ENCODE results near the gene SLC52A1.

DNA sequence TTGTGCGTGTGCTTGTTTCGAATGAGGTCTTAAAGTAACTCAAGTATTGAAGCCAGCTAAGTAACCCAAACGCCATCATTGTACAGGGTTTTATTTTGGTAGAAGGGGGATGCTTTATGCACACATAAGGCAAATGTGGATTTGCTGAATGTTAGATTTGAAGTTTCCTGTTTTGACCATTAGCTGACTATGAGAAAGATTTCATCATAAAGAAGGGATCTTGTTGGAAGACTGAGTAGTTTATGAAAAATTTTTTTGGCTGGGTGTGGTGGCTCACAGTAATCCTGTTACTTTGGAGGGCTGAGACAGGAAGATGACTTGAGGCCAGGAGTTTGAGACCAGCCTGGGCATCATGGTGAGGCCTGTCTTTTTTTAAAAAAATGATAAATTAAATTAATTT, 33.0 kb upstream of the SLC52A1 start:
- TF ChIP-seq, protein P1, sequence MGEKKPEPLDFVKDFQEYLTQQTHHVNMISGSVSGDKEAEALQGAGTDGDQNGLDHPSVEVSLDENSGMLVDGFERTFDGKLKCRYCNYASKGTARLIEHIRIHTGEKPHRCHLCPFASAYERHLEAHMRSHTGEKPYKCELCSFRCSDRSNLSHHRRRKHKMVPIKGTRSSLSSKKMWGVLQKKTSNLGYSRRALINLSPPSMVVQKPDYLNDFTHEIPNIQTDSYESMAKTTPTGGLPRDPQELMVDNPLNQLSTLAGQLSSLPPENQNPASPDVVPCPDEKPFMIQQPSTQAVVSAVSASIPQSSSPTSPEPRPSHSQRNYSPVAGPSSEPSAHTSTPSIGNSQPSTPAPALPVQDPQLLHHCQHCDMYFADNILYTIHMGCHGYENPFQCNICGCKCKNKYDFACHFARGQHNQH (CRISPR knock-in tag; IDR thresholded peaks at IDR 0.05) = no peak
- no peak for TF ChIP-seq CREBL2 (CRISPR knock-in tag; IDR thresholded peaks at IDR 0.05; ENCODE audit: borderline replicate concordance)
- no peak for TF ChIP-seq BRCA1 (CRISPR knock-in tag; IDR thresholded peaks at IDR 0.05)
- TF ChIP-seq IRF2 (CRISPR knock-in tag; IDR thresholded peaks at IDR 0.05) = no peak
- TF ChIP-seq CSRNP1 (CRISPR knock-in tag; IDR thresholded peaks at IDR 0.05) = no peak
- TF ChIP-seq MXI1 (IDR thresholded peaks at IDR 0.05; ENCODE audit: borderline replicate concordance, low read depth, low read length) = no peak
- TF ChIP-seq, protein P2, sequence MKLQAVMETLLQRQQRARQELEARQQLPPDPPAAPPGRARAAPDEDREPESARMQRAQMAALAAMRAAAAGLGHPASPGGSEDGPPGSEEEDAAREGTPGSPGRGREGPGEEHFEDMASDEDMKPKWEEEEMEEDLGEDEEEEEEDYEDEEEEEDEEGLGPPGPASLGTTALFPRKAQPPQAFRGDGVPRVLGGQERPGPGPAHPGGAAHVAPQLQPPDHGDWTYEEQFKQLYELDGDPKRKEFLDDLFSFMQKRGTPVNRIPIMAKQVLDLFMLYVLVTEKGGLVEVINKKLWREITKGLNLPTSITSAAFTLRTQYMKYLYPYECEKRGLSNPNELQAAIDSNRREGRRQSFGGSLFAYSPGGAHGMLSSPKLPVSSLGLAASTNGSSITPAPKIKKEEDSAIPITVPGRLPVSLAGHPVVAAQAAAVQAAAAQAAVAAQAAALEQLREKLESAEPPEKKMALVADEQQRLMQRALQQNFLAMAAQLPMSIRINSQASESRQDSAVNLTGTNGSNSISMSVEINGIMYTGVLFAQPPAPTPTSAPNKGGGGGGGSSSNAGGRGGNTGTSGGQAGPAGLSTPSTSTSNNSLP (IDR thresholded peaks at IDR 0.05; ENCODE audit: low read depth, low read length) = no peak
- TF ChIP-seq ZBTB3 (CRISPR knock-in tag; IDR thresholded peaks at IDR 0.05; ENCODE audit: borderline replicate concordance, low read depth) = no peak
- no peak for TF ChIP-seq JUND (CRISPR knock-in tag; IDR thresholded peaks at IDR 0.05)
- TF ChIP-seq CTCF (CRISPR knock-in tag; IDR thresholded peaks at IDR 0.05) = no peak
- TF ChIP-seq, protein P3, sequence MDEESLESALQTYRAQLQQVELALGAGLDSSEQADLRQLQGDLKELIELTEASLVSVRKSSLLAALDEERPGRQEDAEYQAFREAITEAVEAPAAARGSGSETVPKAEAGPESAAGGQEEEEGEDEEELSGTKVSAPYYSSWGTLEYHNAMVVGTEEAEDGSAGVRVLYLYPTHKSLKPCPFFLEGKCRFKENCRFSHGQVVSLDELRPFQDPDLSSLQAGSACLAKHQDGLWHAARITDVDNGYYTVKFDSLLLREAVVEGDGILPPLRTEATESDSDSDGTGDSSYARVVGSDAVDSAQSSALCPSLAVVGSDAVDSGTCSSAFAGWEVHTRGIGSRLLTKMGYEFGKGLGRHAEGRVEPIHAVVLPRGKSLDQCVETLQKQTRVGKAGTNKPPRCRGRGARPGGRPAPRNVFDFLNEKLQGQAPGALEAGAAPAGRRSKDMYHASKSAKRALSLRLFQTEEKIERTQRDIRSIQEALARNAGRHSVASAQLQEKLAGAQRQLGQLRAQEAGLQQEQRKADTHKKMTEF (CRISPR knock-in tag; IDR thresholded peaks at IDR 0.05) = no peak
- TF ChIP-seq ZXDC (CRISPR knock-in tag; IDR thresholded peaks at IDR 0.05) = no peak

Data from HepG2 (cell line).